GM12864 (cell line): ENCODE data around the gene CDY2A.
"Not testable (repeated sequence)": the region's sequence is repeated elsewhere in the genome, so short reads cannot be mapped to it uniquely, and the experiment has no call there.

Source experiments
- DNase-seq: peaks from one replicate; pipeline ENCODE4 v3.0.0-alpha.2; 2011; ENCODE audit warnings: low read depth
- H3K4me3 ChIP-seq: 2 replicates; pipeline ENCODE4 v1.5.1; 2011; ENCODE audit warnings: mild to moderate bottlenecking, low read depth, low read length, control low read depth

CDY2A gene, protein sequence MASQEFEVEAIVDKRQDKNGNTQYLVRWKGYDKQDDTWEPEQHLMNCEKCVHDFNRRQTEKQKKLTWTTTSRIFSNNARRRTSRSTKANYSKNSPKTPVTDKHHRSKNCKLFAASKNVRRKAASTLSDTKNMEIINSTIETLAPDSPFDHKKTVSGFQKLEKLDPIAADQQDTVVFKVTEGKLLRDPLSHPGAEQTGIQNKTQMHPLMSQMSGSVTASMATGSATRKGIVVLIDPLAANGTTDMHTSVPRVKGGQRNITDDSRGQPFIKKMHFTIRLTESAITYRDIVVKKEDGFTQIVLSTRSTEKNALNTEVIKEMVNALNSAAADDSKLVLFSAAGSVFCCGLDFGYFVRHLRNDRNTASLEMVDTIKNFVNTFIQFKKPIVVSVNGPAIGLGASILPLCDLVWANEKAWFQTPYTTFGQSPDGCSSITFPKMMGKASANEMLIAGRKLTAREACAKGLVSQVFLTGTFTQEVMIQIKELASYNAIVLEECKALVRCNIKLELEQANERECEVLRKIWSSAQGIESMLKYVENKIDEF

GRCh38 chrY:18025487-18025886, at the start of gene CDY2A:
TSS of gene CDY2A (plus strand) at chrY:18025787. CDS start at chrY:18026115, 328 bp downstream.
- H3K4me3 ChIP-seq, DNase-seq: not testable (repeated sequence)

DNA sequence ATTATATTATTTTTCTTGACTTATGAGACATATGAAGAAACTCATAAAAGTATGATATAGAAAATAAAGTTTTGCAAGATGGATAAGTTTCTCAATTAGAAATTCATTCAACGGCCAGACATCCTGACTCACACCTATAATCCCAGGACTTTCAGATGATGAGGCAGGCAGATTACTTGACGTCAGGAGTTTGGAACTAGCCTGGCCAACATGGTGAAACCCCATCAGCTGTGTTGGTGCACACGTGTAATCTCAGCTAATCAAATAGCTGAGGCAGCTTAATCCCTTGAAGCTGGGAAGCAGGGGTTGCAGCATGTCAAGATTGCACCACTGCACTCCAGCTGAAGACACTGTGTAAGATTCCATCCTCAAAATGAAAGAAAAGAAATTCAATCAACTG, 28.0 kb upstream of the CDY2A start:
- not testable (repeated sequence) for H3K4me3 ChIP-seq, DNase-seq

- H3K4me3 ChIP-seq, DNase-seq: not testable (repeated sequence)
These were observed 27.3 kb upstream of the CDY2A start for GRCh38 chrY:17998266-17998665.

DNA sequence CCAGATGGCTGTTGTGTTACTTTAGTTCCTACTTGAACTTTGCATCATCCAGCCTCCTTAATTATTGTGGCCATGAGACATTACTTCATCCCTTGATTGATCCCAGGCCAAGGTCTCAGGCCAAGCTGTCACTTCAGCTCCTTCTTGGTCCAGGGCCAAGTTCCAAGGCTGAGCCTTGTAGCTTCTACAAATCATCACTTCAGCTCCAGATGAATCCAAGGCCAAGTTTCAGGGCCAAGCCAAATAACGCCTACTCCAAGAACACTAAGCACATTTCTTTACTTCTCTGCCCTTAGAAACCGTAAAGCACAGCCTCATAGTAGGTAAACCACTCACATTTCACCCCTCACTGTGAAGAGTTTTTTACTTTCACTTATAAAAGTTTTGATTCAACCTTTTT, 1.7 kb upstream of the CDY2A start:
- H3K4me3 ChIP-seq, DNase-seq: not testable (repeated sequence)

GRCh38 chrY:18028845-18029244, 3.3 kb downstream of the CDY2A start:
- not testable (repeated sequence) for H3K4me3 ChIP-seq, DNase-seq

- H3K4me3 ChIP-seq, DNase-seq: not testable (repeated sequence)
These were observed 4.6 kb downstream of the CDY2A start for GRCh38 chrY:18030178-18030577.

- H3K4me3 ChIP-seq, DNase-seq: not testable (repeated sequence)
These were observed 8.7 kb downstream of the CDY2A start for GRCh38 chrY:18034100-18034814.

GRCh38 chrY:18034864-18035263, 9.3 kb downstream of the CDY2A start:
- DNase-seq, H3K4me3 ChIP-seq: not testable (repeated sequence)

GRCh38 chrY:18044990-18045389, 19.4 kb downstream of the CDY2A start:
- not testable (repeated sequence) for DNase-seq, H3K4me3 ChIP-seq

DNA sequence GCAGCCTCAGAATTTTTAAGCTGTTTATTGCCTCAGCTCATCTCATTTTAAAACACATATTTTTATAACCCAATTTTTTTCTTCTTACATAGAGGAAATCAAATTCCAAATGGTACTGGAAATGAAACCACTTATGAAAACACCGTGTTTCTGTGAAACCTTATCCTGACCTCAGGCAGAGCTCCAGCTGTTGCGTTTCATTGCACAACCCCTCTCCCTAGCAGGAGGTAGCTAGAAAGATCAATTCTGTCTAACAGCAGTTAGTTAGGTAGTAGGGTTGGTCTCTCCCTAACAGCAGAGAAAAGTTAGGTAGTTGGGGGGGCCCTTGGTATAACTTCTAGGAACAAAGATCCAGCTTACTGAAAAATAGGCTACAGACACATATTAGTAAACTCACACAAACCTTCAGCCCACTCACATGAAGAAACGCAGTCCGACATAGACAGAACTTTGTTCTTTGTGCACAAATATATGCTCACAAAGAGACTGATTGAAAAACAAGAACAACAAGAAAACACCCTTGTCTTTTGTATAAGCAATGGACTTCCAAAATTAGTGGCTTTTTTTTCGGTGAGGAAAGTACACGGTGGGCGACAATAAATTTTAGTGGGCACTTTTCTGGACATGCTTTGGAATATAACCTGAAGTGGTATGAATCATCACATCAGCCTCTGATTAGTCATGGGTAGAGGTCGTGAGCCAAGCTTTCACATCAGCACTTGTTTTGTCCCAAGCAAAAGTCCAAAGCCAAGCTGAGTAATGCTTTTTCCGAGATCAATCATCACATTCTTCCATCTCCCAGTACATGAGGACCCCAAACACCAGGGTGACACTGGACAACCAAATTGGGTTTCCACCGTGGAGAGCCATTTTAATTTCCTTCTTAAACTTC, 22.8 kb downstream of the CDY2A start:
- not testable (repeated sequence) for DNase-seq

GRCh38 chrY:18049061-18049460, 23.5 kb downstream of the CDY2A start:
- not testable (repeated sequence) for DNase-seq

More for the DNA sequence above, 22.8 kb downstream of the CDY2A start:
- not testable (repeated sequence) for H3K4me3 ChIP-seq

DNA sequence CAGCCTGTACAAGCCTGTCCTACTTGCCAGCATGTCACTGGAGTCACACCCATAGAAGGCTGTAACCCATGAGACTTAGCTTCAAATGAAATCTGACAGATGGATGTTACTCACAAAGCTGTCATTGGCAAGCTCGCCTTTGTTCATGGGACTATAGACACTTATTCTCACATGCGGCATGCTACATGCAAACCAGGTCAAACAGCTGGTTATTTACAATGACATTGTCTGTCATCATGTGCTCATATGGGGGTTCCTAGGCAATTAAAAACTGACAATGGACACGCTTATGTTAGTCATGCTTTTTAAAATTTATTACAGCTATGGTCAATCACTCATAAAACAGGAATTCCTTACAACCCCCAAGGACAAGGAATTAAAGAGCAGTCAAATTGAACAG, 30.9 kb downstream of the CDY2A start:
- not testable (repeated sequence) for H3K4me3 ChIP-seq, DNase-seq

More at GRCh38 chrY:18049061-18049460, 23.5 kb downstream of the CDY2A start:
- H3K4me3 ChIP-seq, result not testable (repeated sequence)

GRCh38 chrY:18073464-18073863, 47.9 kb downstream of the CDY2A start:
- DNase-seq, H3K4me3 ChIP-seq: not testable (repeated sequence)
